ENCODE data around the gene GALNT9. TPM values are rescaled to one million over a fixed set of nuclear protein-coding genes. Genes with fewer than 3 reads are reported as not detected.

The GALNT9 gene
- total and polyA plus RNA-seq, 8 donors = 0.15 to 3.1 (median 0.19) TPM; not detected in 5

DNA sequence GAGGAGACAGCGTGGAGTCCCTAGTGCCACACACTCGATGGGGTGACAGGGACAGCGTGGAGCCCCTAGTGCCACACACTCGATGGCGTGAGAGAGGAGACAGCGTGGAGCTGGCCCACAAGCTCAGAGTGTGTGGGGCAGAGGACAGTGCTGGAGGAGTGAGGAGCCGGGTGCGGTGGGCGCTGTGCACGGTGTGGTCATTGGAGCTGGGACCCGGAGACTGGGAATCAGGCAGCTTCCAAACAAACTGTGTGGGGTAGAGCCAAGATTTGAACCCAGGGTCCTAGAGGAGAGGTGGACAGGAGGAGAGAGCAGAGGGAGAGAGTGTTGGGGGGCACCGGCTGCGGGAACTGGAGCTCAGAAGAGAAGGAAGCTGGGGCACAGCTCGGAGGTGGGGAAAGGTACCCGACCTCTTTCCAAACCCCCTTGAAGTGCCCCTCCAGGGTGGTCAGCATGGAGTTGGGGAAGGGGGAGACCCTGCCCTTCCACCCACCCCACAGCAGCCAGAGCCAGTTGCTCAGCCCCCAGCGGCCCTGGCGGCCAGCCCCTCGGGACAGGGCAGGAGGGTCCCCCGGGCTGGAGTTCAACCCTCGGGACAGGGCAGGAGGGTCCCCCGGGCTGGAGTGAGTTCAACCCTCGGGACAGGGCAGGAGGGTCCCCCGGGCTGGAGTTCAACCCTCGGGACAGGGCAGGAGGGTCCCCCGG, 94.1 kb downstream of the GALNT9 start:
- H3K27me3 ChIP-seq = peaks cover 0 to 14% (median 0%) of the 10 kb centered on the region in 3 donors
- no peaks in the 10 kb centered on the region for H3K36me3 ChIP-seq
- DNase-seq = no peak
- peaks cover 0 to 3% (median 0%) of the 10 kb centered on the region in 4 donors for H3K4me1 ChIP-seq
- H3K4me3 ChIP-seq = no peak overlapping the region
- 87 to 91% (median 89%) methylated on average over 13 to 25 of the region's 25 CpGs for WGBS, 5 donors
- H3K9me3 ChIP-seq = no peaks in the 10 kb centered on the region
- intact Hi-C loops (cut with DNase I; ENCODE audit: low total_unique reads) = no loop called here
- no peak for TF ChIP-seq POLR2A (IDR thresholded peaks at IDR 0.05)
- no peak for TF ChIP-seq POLR2AphosphoS5 (IDR thresholded peaks at IDR 0.05)
- TF ChIP-seq EP300 (IDR thresholded peaks at IDR 0.05) = no peak
- TF ChIP-seq, protein P1, sequence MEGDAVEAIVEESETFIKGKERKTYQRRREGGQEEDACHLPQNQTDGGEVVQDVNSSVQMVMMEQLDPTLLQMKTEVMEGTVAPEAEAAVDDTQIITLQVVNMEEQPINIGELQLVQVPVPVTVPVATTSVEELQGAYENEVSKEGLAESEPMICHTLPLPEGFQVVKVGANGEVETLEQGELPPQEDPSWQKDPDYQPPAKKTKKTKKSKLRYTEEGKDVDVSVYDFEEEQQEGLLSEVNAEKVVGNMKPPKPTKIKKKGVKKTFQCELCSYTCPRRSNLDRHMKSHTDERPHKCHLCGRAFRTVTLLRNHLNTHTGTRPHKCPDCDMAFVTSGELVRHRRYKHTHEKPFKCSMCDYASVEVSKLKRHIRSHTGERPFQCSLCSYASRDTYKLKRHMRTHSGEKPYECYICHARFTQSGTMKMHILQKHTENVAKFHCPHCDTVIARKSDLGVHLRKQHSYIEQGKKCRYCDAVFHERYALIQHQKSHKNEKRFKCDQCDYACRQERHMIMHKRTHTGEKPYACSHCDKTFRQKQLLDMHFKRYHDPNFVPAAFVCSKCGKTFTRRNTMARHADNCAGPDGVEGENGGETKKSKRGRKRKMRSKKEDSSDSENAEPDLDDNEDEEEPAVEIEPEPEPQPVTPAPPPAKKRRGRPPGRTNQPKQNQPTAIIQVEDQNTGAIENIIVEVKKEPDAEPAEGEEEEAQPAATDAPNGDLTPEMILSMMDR (IDR thresholded peaks at IDR 0.05) = no peak
- H3K27ac ChIP-seq = no peak overlapping the region

- no peak for DNase-seq
- TF ChIP-seq POLR2AphosphoS5 (IDR thresholded peaks at IDR 0.05) = no peak
- no peak for TF ChIP-seq EP300 (IDR thresholded peaks at IDR 0.05)
- TF ChIP-seq, protein P1 (IDR thresholded peaks at IDR 0.05) = no peak
- TF ChIP-seq POLR2A (IDR thresholded peaks at IDR 0.05) = no peak
- WGBS, 5 donors = 82 to 91% (median 88%) methylated on average over 16 to 22 of the region's 22 CpGs
- H3K27me3 ChIP-seq = peaks cover 0 to 53% (median 17%) of the 10 kb centered on the region in 3 donors
- H3K4me1 ChIP-seq = no peaks in the 10 kb centered on the region
- no peak overlapping the region for H3K27ac ChIP-seq
- intact Hi-C loops (cut with DNase I; ENCODE audit: low total_unique reads) = no loop called here
- no peaks in the 10 kb centered on the region for H3K9me3 ChIP-seq
- H3K36me3 ChIP-seq = no peaks in the 10 kb centered on the region
- H3K4me3 ChIP-seq = no peak overlapping the region
Observed at GRCh38 chr12:132230381-132230780, 99.0 kb downstream of the GALNT9 start.

GRCh38 chr12:132229926-132230325, 99.5 kb downstream of the GALNT9 start:
- intact Hi-C loops (cut with DNase I; ENCODE audit: low total_unique reads) = no loop called here
- Histone ChIP-seq H3K27me3 (peaks cover 0 to 58% (median 17%) of the 10 kb centered on the region in 3 donors), H3K27ac (no peak overlapping the region)

DNA sequence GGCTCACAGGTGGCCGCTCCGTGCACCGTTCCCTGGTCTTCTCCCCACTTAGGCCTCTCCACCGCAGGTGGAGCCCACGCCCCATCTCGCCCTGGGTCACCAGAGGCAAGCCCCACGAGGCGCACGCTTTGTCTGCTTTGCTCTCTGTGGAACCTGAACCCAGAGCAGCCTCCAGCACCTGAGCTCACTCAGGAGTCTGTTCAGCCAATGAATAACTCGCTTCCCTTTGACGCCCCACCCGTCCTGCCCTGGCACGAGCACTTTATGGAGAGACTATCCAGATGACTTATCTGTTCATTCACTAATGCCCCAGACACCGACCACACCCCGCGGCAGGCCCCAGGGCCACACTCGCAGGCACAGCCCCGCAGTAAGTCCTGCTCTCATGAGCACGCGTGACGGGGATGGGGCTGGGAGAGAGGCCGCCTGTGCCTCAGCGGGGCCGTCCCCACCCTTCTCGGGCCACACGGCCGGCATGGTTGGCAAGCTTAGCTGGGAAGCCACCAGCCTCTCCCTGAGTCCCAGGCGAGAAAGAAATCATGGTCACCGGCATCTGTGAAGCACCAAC, 100.1 kb downstream of the GALNT9 start:
- 79 to 84% (median 83%) methylated on average over 25 to 29 of the region's 29 CpGs for WGBS, 5 donors
- Histone ChIP-seq H3K27ac (no peak overlapping the region), H3K4me3 (no peak overlapping the region), H3K9me3 (no peaks in the 10 kb centered on the region), H3K36me3 (no peaks in the 10 kb centered on the region), H3K27me3 (peaks cover 0 to 63% (median 17%) of the 10 kb centered on the region in 3 donors), H3K4me1 (no peaks in the 10 kb centered on the region)
- DNase-seq = no peak
- intact Hi-C loops (cut with DNase I; ENCODE audit: low total_unique reads) = no loop called here
- no peak for TF ChIP-seq POLR2AphosphoS5 (IDR thresholded peaks at IDR 0.05)
- TF ChIP-seq, protein P1 (IDR thresholded peaks at IDR 0.05) = no peak
- TF ChIP-seq EP300 (IDR thresholded peaks at IDR 0.05) = no peak
- no peak for TF ChIP-seq POLR2A (IDR thresholded peaks at IDR 0.05)

More at GRCh38 chr12:132229926-132230325, 99.5 kb downstream of the GALNT9 start:
- WGBS, 5 donors = 80 to 91% (median 89%) methylated on average over 14 to 17 of the region's 17 CpGs
- Histone ChIP-seq H3K4me3 (no peak overlapping the region), H3K36me3 (no peaks in the 10 kb centered on the region), H3K4me1 (no peaks in the 10 kb centered on the region), H3K9me3 (no peaks in the 10 kb centered on the region)
- no peak for TF ChIP-seq POLR2AphosphoS5 (IDR thresholded peaks at IDR 0.05)
- no peak for DNase-seq
